IgD-negative memory B cell (primary cell): ENCODE measurements around the gene POC1A. TPM values are rescaled to one million over a fixed set of nuclear protein-coding genes. Genes with fewer than 3 reads are reported as not detected.

ENCODE experiments used
- H3K27ac Mint-ChIP-seq, 3 donors: one replicate each; pipeline ENCODE4 v1.8.0; 2020 to 2022; ENCODE audit warnings: mild to moderate bottlenecking in 3 of 3, mixed read lengths in 3 of 3, moderate library complexity in 1 of 3
- H3K27me3 Mint-ChIP-seq: one replicate; pipeline ENCODE4 v1.8.0; 2021; ENCODE audit warnings: mixed read lengths
- H3K36me3 Mint-ChIP-seq: one replicate; pipeline ENCODE4 v1.8.0; 2020; ENCODE audit warnings: mild to moderate bottlenecking, mixed read lengths
- H3K4me1 Mint-ChIP-seq, 3 donors: one replicate each; pipeline ENCODE4 v1.8.0; 2020 to 2022; ENCODE audit warnings: mixed read lengths in 3 of 3, mild to moderate bottlenecking in 1 of 3
- H3K4me3 Mint-ChIP-seq, 4 donors: one replicate each; pipeline ENCODE4 v1.8.0; 2020 to 2022; ENCODE audit warnings: mild to moderate bottlenecking in 4 of 4, mixed read lengths in 4 of 4, moderate library complexity in 3 of 4
- H3K9me3 Mint-ChIP-seq, 3 donors: one replicate each; pipeline ENCODE4 v1.8.0; 2020 to 2021; ENCODE audit warnings: mixed read lengths in 3 of 3, mild to moderate bottlenecking in 1 of 3
- polyA plus RNA-seq: library from polyadenylated mRNA; unstranded; fragments of 300-500 nt; fragmentation: Illumina TruSeq; gene quantifications from one replicate; pipeline ENCODE4 v1.2.3, GENCODE V29; 2021

POC1A gene
- polyA plus RNA-seq, 1 donor from 2014 or later, result 1.2 TPM

DNA sequence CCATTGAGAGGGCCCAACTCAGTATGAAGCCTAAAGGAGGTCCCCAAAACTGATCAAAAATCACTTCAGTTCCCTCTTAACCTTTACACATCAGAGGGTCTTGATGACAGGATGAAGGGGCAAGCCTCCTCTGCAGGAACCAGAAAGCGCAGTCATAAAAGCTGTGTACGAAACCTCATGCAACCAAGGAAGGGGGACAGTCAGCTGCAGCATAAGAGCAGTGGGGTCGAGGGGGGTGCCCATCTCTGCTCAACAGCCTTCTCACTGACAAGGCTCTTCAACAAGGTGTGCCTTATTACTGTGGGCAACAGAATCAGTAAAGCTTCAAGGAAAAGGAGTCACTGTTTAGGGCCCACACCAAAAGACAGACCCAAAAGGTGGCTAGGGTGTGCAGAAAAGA is 3.9 kb downstream of the POC1A start:
- Mint-ChIP-seq H3K27ac (no peak overlapping the region), H3K36me3 (no peaks in the 10 kb centered on the region), H3K27me3 (no peaks in the 10 kb centered on the region), H3K4me3 (no peak overlapping the region), H3K9me3 (no peaks in the 10 kb centered on the region), H3K4me1 (peaks cover 4 to 13% (median 5%) of the 10 kb centered on the region in 3 donors)

DNA sequence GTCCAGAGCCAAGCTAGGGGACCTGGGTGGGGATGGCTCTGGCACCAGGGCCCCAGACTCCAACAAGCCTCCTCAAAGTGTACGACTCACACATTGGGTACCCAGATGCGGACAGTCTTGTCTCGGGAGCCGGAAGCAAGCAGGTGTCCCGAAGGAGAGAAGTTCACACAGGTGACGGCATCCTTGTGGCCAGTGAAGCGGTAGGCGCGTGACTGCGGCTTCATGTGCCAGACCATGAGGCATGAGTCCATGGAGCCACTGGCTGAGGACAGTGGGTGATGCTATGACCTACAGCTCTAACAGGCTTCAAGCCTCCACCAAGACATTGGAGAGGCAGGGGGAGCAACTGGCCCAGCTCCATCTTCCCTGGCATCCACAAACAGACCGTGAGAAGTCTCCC is 4.5 kb downstream of the POC1A start:
- peaks cover 2 to 10% (median 2%) of the 10 kb centered on the region in 3 donors for H3K4me1 Mint-ChIP-seq
- no peaks in the 10 kb centered on the region for H3K27me3 Mint-ChIP-seq
- no peak overlapping the region for H3K27ac Mint-ChIP-seq
- H3K36me3 Mint-ChIP-seq, result peaks cover 1% of the 10 kb centered on the region
- no peaks in the 10 kb centered on the region for H3K9me3 Mint-ChIP-seq
- no peak overlapping the region for H3K4me3 Mint-ChIP-seq

DNA sequence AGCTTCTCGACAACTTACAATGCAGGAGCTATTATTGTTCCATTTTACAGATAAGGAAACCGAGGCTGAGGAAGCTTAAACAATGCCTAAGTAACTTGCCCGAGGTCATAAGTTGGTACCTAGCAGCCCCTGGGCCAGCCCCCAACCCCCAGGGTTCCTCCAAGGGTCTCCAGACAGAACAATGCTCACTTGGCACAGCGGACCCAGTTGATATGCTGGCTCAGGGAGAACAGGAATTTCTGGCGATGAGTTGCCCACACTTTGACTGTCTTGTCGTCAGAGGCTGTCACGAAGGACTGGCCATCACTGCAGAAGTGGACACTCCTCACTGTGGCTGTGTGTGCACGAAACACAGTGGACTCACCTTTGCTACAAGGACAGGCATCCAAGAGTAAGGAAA is 5.2 kb downstream of the POC1A start:
- Mint-ChIP-seq H3K36me3 (peaks cover 1% of the 10 kb centered on the region), H3K27me3 (no peaks in the 10 kb centered on the region), H3K27ac (no peak overlapping the region), H3K4me3 (no peak overlapping the region), H3K4me1 (peaks cover 0 to 10% (median 6%) of the 10 kb centered on the region in 3 donors), H3K9me3 (no peaks in the 10 kb centered on the region)

DNA sequence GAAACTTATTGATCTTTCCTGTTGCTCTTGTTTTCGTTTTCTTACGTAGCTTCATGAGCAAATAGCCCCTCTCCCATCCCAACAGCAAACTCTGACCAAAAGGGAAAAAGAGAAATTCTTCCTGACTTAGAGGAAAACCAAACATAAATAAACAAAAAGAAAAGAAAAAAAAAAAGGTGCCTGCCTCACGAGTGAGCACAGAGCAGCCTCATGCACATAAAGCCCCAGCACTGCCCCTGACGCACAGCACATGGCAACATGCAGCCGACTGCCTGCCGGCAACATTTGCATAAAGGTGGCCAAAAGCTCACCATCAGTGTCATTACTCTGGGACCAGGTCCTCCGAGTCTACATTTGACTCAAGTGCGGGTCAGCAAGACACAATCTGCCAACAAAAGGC is 6.4 kb downstream of the POC1A start:
- H3K4me1 Mint-ChIP-seq, result peaks cover 0 to 6% (median 1%) of the 10 kb centered on the region in 3 donors
- H3K27me3 Mint-ChIP-seq, result no peaks in the 10 kb centered on the region
- no peaks in the 10 kb centered on the region for H3K9me3 Mint-ChIP-seq
- no peak overlapping the region for H3K27ac Mint-ChIP-seq
- peaks cover 1% of the 10 kb centered on the region for H3K36me3 Mint-ChIP-seq
- no peak overlapping the region for H3K4me3 Mint-ChIP-seq

DNA sequence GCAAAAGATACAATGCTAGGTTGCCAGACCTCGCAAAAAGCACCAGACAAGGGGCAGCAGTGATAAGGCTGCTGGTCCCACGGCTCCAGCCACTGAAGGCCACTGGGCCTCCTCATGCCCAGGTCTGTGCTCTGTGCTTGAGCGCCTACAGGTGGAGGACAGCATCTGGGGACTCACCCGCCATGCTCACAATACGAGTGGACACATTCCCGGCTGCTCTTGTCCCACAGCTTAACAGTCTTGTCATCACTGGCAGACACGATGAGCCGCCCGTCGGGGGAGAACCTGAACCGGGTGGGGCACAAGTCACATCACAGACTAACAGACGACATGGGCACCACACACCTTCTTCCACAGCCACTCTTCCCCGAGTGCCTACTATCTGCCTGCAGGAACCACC is 7.4 kb downstream of the POC1A start:
- Mint-ChIP-seq H3K9me3 (no peaks in the 10 kb centered on the region), H3K4me1 (peaks cover 0 to 6% (median 0%) of the 10 kb centered on the region in 3 donors), H3K27ac (no peak overlapping the region), H3K36me3 (peaks cover 1% of the 10 kb centered on the region), H3K27me3 (no peaks in the 10 kb centered on the region), H3K4me3 (no peak overlapping the region)

DNA sequence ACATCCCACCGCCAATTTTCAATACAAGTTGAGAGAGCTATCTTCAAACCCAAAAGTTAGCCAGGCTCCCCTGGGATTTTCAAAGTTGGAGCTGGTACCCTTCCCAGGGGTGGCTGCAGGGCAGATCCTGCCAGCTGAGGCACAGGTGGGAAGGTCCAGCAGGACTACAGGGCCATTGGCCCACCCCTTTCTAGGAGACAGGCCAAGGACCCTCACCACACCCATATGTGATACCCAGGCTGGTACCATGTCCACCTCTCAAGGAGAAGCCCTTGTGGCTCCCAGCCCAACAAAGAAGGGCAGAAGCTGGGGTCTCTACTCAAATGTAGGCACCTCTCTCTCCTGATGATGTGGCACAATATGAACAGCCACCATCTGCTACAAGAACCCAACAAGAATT is 8.0 kb downstream of the POC1A start:
- H3K36me3 Mint-ChIP-seq, result peaks cover 1% of the 10 kb centered on the region
- H3K9me3 Mint-ChIP-seq, result no peaks in the 10 kb centered on the region

DNA sequence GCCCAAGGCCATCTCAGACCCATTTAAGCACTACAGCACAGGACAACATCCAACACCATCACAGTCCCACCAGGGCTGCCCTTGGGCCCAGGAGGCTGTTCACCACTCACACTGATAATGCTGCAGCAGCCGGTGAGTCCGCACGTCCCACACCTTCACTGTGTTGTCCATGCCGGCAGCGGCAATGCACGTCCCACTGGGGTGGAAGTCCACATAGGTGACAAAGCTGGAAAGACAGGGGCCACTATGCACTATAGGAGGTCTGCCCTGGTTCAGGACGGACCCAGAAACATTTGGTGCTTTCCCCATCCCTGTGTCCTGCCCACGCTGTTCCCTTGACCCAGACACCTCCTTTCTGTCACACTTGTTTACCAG is 8.5 kb downstream of the POC1A start:
- Mint-ChIP-seq H3K36me3 (peaks cover 1% of the 10 kb centered on the region), H3K4me3 (no peak overlapping the region), H3K9me3 (no peaks in the 10 kb centered on the region), H3K4me1 (peaks cover 0 to 6% (median 0%) of the 10 kb centered on the region in 3 donors), H3K27me3 (no peaks in the 10 kb centered on the region), H3K27ac (no peak overlapping the region)

More for the DNA sequence above, 8.0 kb downstream of the POC1A start:
- no peak overlapping the region for H3K4me3 Mint-ChIP-seq
- H3K4me1 Mint-ChIP-seq, result peaks cover 0 to 6% (median 0%) of the 10 kb centered on the region in 3 donors
- no peaks in the 10 kb centered on the region for H3K27me3 Mint-ChIP-seq
- H3K27ac Mint-ChIP-seq, result no peak overlapping the region

DNA sequence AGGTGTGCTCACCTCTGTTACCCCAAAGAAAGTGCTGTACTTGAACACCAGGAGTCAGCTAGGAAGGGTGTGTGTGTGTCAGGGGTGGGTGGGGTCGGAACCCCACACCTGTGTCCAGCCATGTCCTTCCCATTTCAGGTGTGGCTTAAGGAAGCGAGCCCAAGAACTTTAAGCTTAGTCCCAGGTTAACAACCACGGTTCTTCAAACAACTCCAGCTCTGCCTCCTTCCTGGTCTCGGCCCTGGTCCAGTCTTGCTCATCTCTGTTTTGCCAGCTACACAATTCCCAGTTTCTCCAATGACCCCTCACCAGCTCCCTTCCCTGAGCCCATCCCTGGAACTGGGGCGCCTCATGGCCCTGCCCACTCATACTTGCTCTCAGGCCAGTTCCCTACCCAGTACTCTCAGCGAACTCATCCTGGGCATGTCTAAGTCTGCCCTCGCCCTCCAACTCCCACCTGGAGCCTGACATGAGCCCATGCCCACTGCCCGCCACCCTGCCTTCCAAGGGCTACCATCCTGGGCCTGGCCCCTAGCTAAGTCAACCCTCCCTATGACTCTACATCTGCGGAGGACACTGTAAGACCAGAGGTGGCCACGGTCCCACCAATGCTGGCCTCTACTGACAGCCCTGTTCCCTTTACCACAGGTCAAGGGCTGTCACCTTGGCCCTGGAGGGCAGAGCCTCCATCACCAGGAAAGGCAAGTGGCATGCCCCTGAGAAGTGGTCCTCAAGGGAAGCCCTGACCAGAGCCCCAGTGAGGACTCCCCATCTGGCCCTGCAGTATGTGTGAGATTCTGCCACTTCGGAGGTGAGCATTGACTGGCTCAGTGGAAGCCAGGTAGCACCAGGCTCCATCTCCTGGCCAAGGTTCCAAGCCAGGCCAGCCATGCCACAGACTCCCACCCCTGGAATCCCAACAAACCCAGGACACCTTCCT is 9.2 kb downstream of the POC1A start:
- Mint-ChIP-seq H3K9me3 (no peaks in the 10 kb centered on the region), H3K36me3 (peaks cover 1% of the 10 kb centered on the region), H3K4me3 (no peak overlapping the region), H3K27ac (peak overlapping the region in 1 of 3 donors; percentile 41), H3K4me1 (peaks cover 0 to 6% (median 0%) of the 10 kb centered on the region in 3 donors), H3K27me3 (no peaks in the 10 kb centered on the region)

DNA sequence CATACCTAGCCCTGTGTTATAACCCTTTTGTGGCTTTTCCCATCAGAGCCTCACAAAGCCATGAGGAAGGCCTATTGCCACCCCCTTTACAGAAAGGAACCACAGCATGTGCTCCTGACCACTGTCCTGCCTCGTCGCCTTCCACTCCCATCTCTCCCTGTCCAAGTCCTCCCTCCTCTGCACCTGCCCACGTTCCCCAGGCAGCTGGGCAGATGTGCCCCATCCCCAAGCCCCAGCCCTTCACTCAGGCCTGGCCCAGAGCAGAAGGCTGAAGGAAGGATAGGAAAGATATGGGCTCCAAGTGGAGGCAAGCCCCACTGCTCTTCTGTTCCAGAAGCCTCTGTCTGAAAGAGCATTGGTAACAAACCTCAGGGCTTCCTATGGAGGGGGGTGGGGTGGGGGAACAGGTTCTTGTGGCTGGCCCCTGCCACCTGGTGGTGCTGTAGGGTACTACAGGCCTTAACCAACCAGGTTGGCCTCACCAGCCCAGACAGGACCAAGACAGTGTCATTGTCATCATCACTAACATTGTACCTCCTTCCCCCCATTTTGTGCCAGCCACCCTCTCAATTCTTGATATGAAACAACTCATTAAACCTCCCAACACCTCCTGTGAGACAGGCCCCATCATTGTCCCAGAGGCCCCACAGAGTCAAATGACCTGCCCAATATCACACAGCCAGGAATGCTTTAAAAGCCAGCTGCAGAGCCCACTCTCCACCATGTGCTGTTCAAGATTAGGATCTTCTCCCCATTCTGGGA is 10.0 kb downstream of the POC1A start:
- no peak overlapping the region for H3K4me3 Mint-ChIP-seq
- peak overlapping the region in 1 of 3 donors; percentile 69 for H3K27ac Mint-ChIP-seq
- peaks cover 0 to 6% (median 0%) of the 10 kb centered on the region in 3 donors for H3K4me1 Mint-ChIP-seq
- H3K27me3 Mint-ChIP-seq, result no peaks in the 10 kb centered on the region
- H3K36me3 Mint-ChIP-seq, result peaks cover 1% of the 10 kb centered on the region
- H3K9me3 Mint-ChIP-seq, result no peaks in the 10 kb centered on the region

DNA sequence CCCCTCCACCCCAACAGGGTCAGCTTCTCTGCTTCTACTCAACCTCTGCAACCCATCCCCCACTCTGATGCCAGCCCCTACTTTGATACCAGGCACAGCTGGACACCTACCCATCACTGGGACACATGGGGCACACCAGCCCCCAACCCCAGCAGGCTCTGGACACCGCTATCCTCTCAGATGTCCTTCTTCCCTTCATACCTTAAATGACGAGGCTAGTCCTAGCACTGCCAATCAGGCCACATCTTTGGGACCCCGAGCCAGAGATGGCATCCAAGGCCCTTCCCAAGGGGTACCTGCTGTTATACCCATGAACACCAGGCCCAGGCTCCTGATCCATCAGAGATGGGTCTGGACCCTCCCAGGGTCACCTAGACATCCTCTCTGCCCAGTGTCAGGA is 10.6 kb downstream of the POC1A start:
- Mint-ChIP-seq H3K36me3 (peaks cover 1% of the 10 kb centered on the region), H3K27me3 (no peaks in the 10 kb centered on the region), H3K27ac (peak overlapping the region in 1 of 3 donors; percentile 69), H3K4me1 (peaks cover 0 to 6% (median 0%) of the 10 kb centered on the region in 3 donors), H3K4me3 (peak overlapping the region in 1 of 4 donors; percentile 80), H3K9me3 (no peaks in the 10 kb centered on the region)

DNA sequence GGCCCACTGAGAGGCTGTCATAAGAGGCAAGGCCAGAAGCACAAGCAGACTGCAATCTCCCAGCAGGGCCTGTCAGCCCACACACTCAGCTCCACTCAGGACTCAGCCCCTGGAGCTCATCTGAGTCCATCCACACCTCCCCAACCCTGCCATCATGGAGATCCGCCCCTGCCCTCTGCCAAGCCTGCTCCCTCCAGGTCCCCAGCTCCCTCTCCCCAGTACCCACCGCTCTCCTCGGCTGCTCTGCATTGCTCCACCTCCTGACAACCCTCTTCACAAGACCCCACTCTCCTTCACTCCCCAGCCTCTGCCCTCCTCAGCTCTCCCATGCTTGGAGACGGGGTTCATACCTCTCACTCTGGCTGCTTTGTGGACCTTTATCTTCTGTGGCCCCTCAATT is 11.1 kb downstream of the POC1A start:
- Mint-ChIP-seq H3K27me3 (no peaks in the 10 kb centered on the region), H3K4me1 (peaks cover 0 to 6% (median 0%) of the 10 kb centered on the region in 3 donors), H3K27ac (peak overlapping the region in 1 of 3 donors; percentile 69), H3K9me3 (no peaks in the 10 kb centered on the region), H3K36me3 (peaks cover 1% of the 10 kb centered on the region), H3K4me3 (peak overlapping the region in 1 of 4 donors; percentile 80)

DNA sequence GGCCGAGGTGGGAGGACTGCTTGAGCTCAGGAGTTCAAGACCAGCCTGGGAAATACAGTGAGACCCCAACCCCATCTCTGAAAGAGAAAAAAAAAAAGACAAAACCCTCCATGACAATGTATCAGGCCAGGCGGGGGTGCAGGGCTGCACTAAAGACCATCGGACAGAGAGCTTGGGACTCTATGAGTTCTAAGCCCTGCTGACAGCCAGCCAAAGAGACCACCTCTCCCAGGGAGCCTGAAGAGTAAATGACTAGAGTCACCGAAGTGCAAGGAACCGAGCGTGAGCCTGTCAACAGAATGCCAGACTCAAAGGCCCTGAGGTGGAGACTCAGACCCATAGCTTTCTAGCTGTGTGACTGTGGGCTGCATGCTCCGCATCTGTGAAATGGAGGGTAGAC is 12.5 kb downstream of the POC1A start:
- Mint-ChIP-seq H3K27me3 (no peaks in the 10 kb centered on the region), H3K27ac (no peak overlapping the region), H3K4me1 (peaks cover 0 to 6% (median 0%) of the 10 kb centered on the region in 3 donors), H3K9me3 (no peaks in the 10 kb centered on the region), H3K4me3 (no peak overlapping the region), H3K36me3 (peaks cover 1% of the 10 kb centered on the region)

DNA sequence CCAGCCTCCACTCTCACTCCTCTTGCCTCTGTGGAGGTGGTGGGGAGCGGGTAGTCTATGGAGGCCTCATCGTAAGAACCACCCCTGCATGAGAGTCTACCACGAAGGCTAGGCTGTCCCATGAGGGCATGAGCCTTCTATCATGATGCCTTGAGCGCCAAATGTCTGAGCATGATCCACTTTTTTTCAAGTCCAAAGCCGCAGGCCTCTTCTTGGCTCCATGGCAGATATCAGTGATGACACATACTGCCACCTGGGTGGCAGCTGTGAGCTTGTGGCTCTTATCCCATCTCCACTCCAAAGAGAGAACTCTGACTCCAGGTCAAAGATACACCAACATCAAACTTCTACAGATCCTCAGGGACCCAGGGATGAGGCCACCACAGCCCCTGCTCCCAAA is 13.5 kb downstream of the POC1A start:
- Mint-ChIP-seq H3K9me3 (no peaks in the 10 kb centered on the region), H3K27ac (no peak overlapping the region), H3K36me3 (peaks cover 1% of the 10 kb centered on the region), H3K27me3 (no peaks in the 10 kb centered on the region), H3K4me3 (no peak overlapping the region), H3K4me1 (peaks cover 0 to 6% (median 0%) of the 10 kb centered on the region in 3 donors)

DNA sequence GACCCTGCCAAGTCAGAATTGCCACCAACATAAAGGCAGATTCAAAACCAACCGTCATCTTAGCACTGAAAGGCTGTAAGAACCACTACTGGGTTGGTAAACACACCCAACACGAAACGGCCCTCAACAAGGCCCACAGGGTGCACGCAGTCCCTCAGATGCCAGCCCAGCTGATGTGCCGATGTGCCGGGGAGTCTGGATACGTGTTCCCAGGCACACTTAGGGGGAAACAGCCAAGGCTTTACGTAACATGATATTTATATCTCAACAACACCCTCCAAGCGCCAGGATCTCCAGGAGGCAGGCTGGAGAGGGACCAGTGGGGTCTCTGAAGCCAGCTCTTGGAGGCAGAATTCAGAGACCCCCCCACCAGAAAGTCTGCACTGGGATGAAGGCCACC is 14.2 kb downstream of the POC1A start:
- Mint-ChIP-seq H3K36me3 (peaks cover 1% of the 10 kb centered on the region), H3K27me3 (no peaks in the 10 kb centered on the region)

DNA sequence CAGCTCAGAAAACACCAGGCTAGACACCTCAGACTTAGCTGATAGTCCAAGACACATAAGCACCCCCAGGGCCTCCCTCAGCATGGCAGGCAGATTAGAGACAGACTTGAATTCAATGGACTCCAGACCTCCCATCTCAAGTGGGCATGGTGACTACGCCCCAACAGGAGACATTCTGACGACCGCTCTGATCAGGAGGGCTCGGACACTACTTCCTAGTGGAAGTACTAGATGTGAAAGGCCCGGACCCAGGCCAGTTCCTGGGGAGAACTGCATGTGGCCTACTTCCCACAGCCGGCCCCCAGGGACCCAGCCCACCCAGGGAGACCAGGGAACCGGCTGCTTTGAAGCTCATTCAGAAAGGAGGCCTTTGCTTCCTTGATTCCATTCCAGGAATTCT is 16.9 kb downstream of the POC1A start:
- H3K27ac Mint-ChIP-seq, result no peak overlapping the region
- no peak overlapping the region for H3K4me3 Mint-ChIP-seq

More for the DNA sequence above, 14.2 kb downstream of the POC1A start:
- no peaks in the 10 kb centered on the region for H3K9me3 Mint-ChIP-seq
- H3K27ac Mint-ChIP-seq, result no peak overlapping the region
- peaks cover 0 to 6% (median 0%) of the 10 kb centered on the region in 3 donors for H3K4me1 Mint-ChIP-seq
- no peak overlapping the region for H3K4me3 Mint-ChIP-seq

More for the DNA sequence above, 16.9 kb downstream of the POC1A start:
- Mint-ChIP-seq H3K9me3 (no peaks in the 10 kb centered on the region), H3K27me3 (no peaks in the 10 kb centered on the region), H3K4me1 (no peaks in the 10 kb centered on the region), H3K36me3 (no peaks in the 10 kb centered on the region)
